Neural cell (in vitro differentiated cells): ENCODE results near the gene ARHGEF7. TPM values are rescaled to one million over a fixed set of nuclear protein-coding genes. Genes with fewer than 3 reads are reported as not detected.

Source experiments
- H2AFZ ChIP-seq: fragments of 200-600, 300-800 bp; sonication (generic), shearing (Covaris generic); 2 replicates; pipeline ENCODE4 v1.6.0; 2014; ENCODE audit warnings: low read depth, mild to moderate bottlenecking, antibody characterized with exemption, low read length, moderate library complexity
- H3F3A ChIP-seq: fragments of 200-600 bp; shearing (Covaris generic); 2 replicates; pipeline ENCODE4 v1.6.1; 2016; ENCODE audit warnings: mild to moderate bottlenecking, moderate library complexity, mixed read lengths, antibody characterized with exemption, low read length; ENCODE audit not compliant: insufficient read depth, poor library complexity, severe bottlenecking
- H3K27ac ChIP-seq: fragments of 200-600, 300-800 bp; sonication (generic), shearing (Covaris generic); 2 replicates; pipeline ENCODE4 v1.5.1; 2014; ENCODE audit warnings: mild to moderate bottlenecking, low read length, moderate library complexity
- H3K27me3 ChIP-seq: fragments of 300-800, 200-600 bp; sonication (generic), shearing (Covaris generic); 2 replicates; pipeline ENCODE4 v1.6.0; 2014; ENCODE audit warnings: mild to moderate bottlenecking, low read depth, low read length, moderate library complexity; ENCODE audit not compliant: insufficient read depth
- H3K36me3 ChIP-seq: fragments of 300-800, 200-600 bp; sonication (generic), shearing (Covaris generic); 2 replicates; pipeline ENCODE4 v1.5.1; 2014; ENCODE audit warnings: mild to moderate bottlenecking, antibody characterized with exemption, low read length, moderate library complexity; ENCODE audit not compliant: insufficient read depth
- H3K4me2 ChIP-seq: fragments of 300-800, 200-600 bp; sonication (generic), shearing (Covaris generic); 2 replicates; pipeline ENCODE4 v1.6.0; 2014; ENCODE audit warnings: mild to moderate bottlenecking, low read length
- H3K4me3 ChIP-seq: fragments of 300-800, 200-600 bp; sonication (generic), shearing (Covaris generic); 2 replicates; pipeline ENCODE4 v1.5.1; 2014; ENCODE audit warnings: mild to moderate bottlenecking, low read length, moderate library complexity
- H3K79me2 ChIP-seq: fragments of 200-600 bp; shearing (Covaris generic); replicated peaks from 2 replicates; pipeline ENCODE4 v1.6.0; 2014; ENCODE audit warnings: mild to moderate bottlenecking, low read length, moderate library complexity; ENCODE audit not compliant: insufficient read depth
- H3K9ac ChIP-seq: fragments of 300-800, 200-600 bp; sonication (generic), shearing (Covaris generic); 2 replicates; pipeline ENCODE4 v1.6.1; 2016; ENCODE audit warnings: mild to moderate bottlenecking, low read length, mixed read lengths
- H3K9me2 ChIP-seq: fragments of 200-600 bp; shearing (Covaris generic); 2 replicates; pipeline ENCODE4 v1.6.1; 2016; ENCODE audit warnings: mild to moderate bottlenecking, low read length, mixed read lengths; ENCODE audit not compliant: insufficient read depth
- H3K9me3 ChIP-seq: fragments of 200-600, 300-800 bp; sonication (generic), shearing (Covaris generic); 2 replicates; pipeline ENCODE4 v1.6.1; 2016; ENCODE audit warnings: mild to moderate bottlenecking, mixed run types, low read length, moderate library complexity, mixed read lengths
- H4K20me1 ChIP-seq: fragments of 200-600 bp; shearing (Covaris generic); 2 replicates; pipeline ENCODE4 v1.6.1; 2016; ENCODE audit warnings: mild to moderate bottlenecking, mixed run types; ENCODE audit not compliant: insufficient read depth
- CTCF ChIP-seq: fragments of 450-650 bp; IDR thresholded peaks from 2 replicates; pipeline ENCODE4 v1.5.1; 2014; ENCODE audit warnings: antibody characterized with exemption, mild to moderate bottlenecking, moderate library complexity; ENCODE audit not compliant: poor library complexity, severe bottlenecking
- EZH2 ChIP-seq: fragments of 200-600, 300-800 bp; shearing (Covaris generic), sonication (generic); IDR thresholded peaks from 2 replicates; pipeline ENCODE4 v1.6.1; 2014; ENCODE audit warnings: antibody characterized with exemption, low read length, borderline replicate concordance, mild to moderate bottlenecking; ENCODE audit not compliant: insufficient read depth, poor library complexity, severe bottlenecking
- MXI1 ChIP-seq: fragments of 450-650 bp; conservative IDR thresholded peaks from 2 replicates; pipeline ENCODE4 v1.6.1; 2014; ENCODE audit warnings: antibody characterized with exemption, mild to moderate bottlenecking; ENCODE audit not compliant: poor library complexity, severe bottlenecking
- POLR2AphosphoS5 ChIP-seq: IDR thresholded peaks from 2 replicates; pipeline ENCODE4 v1.6.1; 2012
- RAD21 ChIP-seq: fragments of 450-650 bp; conservative IDR thresholded peaks from 2 replicates; pipeline ENCODE4 v1.6.1; 2014; ENCODE audit warnings: antibody characterized with exemption, mild to moderate bottlenecking, moderate library complexity
- REST ChIP-seq: IDR thresholded peaks from 2 replicates; pipeline ENCODE4 v1.6.1; 2012; ENCODE audit warnings: borderline replicate concordance
- SMC3 ChIP-seq: fragments of 450-650 bp; conservative IDR thresholded peaks from 2 replicates; pipeline ENCODE4 v1.6.1; 2014; ENCODE audit warnings: antibody characterized with exemption, mild to moderate bottlenecking, moderate library complexity; ENCODE audit not compliant: poor library complexity
- TAF1 ChIP-seq: IDR thresholded peaks from 2 replicates; pipeline ENCODE4 v1.6.1; 2012; ENCODE audit warnings: low read depth
- polyA plus RNA-seq: library from polyadenylated mRNA; depleted of rRNA; stranded (reverse); fragments of >200 nt; gene quantifications from 2 replicates; pipeline ENCODE4 v1.2.3, GENCODE V29; 2014

The ARHGEF7 gene
- polyA plus RNA-seq, 1 donor from 2014 or later: 155 TPM

- H3K4me2 ChIP-seq: no peak overlapping the region
- no peaks in the 10 kb centered on the region for H4K20me1 ChIP-seq
- H2AFZ ChIP-seq: no peak overlapping the region
- TF ChIP-seq CTCF (no peak), POLR2AphosphoS5 (no peak), TAF1 (no peak), REST (no peak), SMC3 (no peak), RAD21 (no peak), EZH2 (no peak), MXI1 (no peak)
- H3K9me3 ChIP-seq: no peaks in the 10 kb centered on the region
- H3K79me2 ChIP-seq: no peaks in the 10 kb centered on the region
- no peaks in the 10 kb centered on the region for H3K27me3 ChIP-seq
- no peak overlapping the region for H3K4me3 ChIP-seq
- H3K9ac ChIP-seq: no peak overlapping the region
- H3K9me2 ChIP-seq: no peaks in the 10 kb centered on the region
- H3K36me3 ChIP-seq: no peaks in the 10 kb centered on the region
- H3K27ac ChIP-seq: no peak overlapping the region
- no peaks in the 10 kb centered on the region for H3F3A ChIP-seq
Measured at GRCh38 chr13:111093634-111094033, 21.5 kb upstream of the ARHGEF7 start.

GRCh38 chr13:111095031-111095840, 19.9 kb upstream of the ARHGEF7 start:
- Histone ChIP-seq H2AFZ (no peak overlapping the region), H3K4me3 (no peak overlapping the region)
- TF ChIP-seq REST (no peak), TAF1 (no peak)

More at GRCh38 chr13:111095031-111095840, 19.9 kb upstream of the ARHGEF7 start:
- Histone ChIP-seq H3K9me3 (no peaks in the 10 kb centered on the region), H3F3A (no peaks in the 10 kb centered on the region), H3K27ac (no peak overlapping the region), H3K27me3 (no peaks in the 10 kb centered on the region), H3K36me3 (no peaks in the 10 kb centered on the region), H3K9me2 (no peaks in the 10 kb centered on the region), H3K4me2 (no peak overlapping the region), H3K79me2 (no peaks in the 10 kb centered on the region), H3K9ac (no peak overlapping the region), H4K20me1 (no peaks in the 10 kb centered on the region)
